H1 (cell line): ENCODE results near the gene RGR. TPM values are rescaled to one million over a fixed set of nuclear protein-coding genes. Genes with fewer than 3 reads are reported as not detected.

Experiments
- RNF2 ChIP-seq: fragments of 200-900, 300-1000 bp; sonication (generic); IDR thresholded peaks from 2 replicates; pipeline ENCODE4 v1.7.1; 2016; ENCODE audit warnings: borderline replicate concordance, low read depth, mild to moderate bottlenecking, antibody characterized with exemption, low read length; ENCODE audit not compliant: poor library complexity, severe bottlenecking; ENCODE audit errors: missing control alignments
- polyA plus RNA-seq, 7 experiments: library from polyadenylated mRNA; depleted of rRNA in 3 of 7; stranded (reverse) in 5 of 7; unstranded in 2 of 7; fragments of >200 nt in 5 of 7; fragments of 200-250 nt in 2 of 7; gene quantifications; 1 replicate in 5 of 7; 2 replicates in 1 of 7; 4 replicates in 1 of 7; pipeline versions ENCODE4 v1.2.1 to v1.2.3, GENCODE V29; 2011 to 2013; ENCODE audit warnings: missing spikeins in 2 of 7, mixed read lengths in 2 of 7
- total RNA-seq: library from RNA; stranded (reverse); fragmentation: NEBNext Ultra II Directional; extraction: Animal tissue kit (Norgen Biotek cat#: 25700); gene quantifications from 2 replicates; pipeline ENCODE4 v1.2.1, GENCODE V29; 2021

RGR gene
- total and polyA plus RNA-seq, 2 of the 8 experiments (the other 6 are each of a cell fraction or from before 2014, with no cell fraction given), result not detected

- no peak for TF ChIP-seq RNF2
Measured at GRCh38 chr10:84265418-84265817, 20.6 kb downstream of the RGR start (continued).
